GM13977 (cell line): ENCODE results near the gene CCDC12.

Experiments
- DNase-seq: peaks from one replicate; pipeline ENCODE4 v3.0.0; 2012; ENCODE audit warnings: low spot score
- in situ Hi-C: fragments of 300-500 bp; cut with MboI; formaldehyde crosslinking; loops from one replicate; pipeline ENCODE4 v1.12.0; 2022; ENCODE audit warnings: low sequenced_read_pairs, low pct_unique_long_range_greater_than_20kb, mixed read lengths, inconsistent platforms; ENCODE audit not compliant: unreplicated experiment
- TF ChIP-seq, protein P1 (sequence below): IDR thresholded peaks from 2 replicates; pipeline ENCODE4 v1.5.1; 2012; ENCODE audit warnings: mild to moderate bottlenecking, control low read depth; ENCODE audit not compliant: insufficient read depth; ENCODE audit errors: extremely low read depth, missing control alignments

CCDC12 gene

DNA sequence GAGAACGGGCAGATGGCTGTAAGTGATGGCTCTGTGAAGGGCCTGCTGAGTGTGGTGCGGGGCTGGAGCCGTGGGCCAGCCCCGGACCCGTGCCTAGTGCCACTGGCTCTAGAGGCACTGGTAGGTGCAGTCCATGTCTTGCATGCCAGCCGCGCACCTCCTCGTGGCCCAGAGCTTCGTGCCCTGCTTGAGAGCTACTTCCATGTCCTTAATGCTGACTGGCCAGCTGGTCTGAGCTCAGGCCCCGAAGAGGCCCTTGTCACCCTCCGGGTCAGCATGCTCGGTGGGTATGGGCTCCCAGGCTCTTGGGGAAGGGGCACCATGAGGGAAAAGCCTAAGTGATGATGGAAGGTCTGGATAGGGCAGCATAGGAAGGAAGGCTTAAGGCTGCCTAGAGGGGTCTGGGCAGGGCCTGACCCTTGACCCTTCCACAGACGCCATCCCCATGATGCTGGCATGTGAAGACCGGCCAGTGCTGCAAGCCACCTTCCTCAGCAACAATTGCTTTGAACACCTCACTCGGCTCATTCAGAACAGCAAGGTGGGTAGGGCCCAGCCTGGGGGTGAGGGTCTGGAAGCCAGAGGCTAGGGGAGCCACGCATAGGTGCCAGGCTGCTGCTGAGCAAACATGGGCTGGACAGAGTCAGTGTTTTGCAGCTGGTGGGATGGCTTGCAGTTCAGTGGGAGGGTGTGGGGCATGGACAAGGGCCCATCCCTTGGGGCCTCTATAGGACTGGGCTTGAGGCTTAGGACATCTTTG lies 15.0 kb upstream of the CCDC12 start:
- TF ChIP-seq, protein P1, sequence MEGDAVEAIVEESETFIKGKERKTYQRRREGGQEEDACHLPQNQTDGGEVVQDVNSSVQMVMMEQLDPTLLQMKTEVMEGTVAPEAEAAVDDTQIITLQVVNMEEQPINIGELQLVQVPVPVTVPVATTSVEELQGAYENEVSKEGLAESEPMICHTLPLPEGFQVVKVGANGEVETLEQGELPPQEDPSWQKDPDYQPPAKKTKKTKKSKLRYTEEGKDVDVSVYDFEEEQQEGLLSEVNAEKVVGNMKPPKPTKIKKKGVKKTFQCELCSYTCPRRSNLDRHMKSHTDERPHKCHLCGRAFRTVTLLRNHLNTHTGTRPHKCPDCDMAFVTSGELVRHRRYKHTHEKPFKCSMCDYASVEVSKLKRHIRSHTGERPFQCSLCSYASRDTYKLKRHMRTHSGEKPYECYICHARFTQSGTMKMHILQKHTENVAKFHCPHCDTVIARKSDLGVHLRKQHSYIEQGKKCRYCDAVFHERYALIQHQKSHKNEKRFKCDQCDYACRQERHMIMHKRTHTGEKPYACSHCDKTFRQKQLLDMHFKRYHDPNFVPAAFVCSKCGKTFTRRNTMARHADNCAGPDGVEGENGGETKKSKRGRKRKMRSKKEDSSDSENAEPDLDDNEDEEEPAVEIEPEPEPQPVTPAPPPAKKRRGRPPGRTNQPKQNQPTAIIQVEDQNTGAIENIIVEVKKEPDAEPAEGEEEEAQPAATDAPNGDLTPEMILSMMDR = no peak
- no peak for DNase-seq
- in situ Hi-C loops = no loop called here

DNA sequence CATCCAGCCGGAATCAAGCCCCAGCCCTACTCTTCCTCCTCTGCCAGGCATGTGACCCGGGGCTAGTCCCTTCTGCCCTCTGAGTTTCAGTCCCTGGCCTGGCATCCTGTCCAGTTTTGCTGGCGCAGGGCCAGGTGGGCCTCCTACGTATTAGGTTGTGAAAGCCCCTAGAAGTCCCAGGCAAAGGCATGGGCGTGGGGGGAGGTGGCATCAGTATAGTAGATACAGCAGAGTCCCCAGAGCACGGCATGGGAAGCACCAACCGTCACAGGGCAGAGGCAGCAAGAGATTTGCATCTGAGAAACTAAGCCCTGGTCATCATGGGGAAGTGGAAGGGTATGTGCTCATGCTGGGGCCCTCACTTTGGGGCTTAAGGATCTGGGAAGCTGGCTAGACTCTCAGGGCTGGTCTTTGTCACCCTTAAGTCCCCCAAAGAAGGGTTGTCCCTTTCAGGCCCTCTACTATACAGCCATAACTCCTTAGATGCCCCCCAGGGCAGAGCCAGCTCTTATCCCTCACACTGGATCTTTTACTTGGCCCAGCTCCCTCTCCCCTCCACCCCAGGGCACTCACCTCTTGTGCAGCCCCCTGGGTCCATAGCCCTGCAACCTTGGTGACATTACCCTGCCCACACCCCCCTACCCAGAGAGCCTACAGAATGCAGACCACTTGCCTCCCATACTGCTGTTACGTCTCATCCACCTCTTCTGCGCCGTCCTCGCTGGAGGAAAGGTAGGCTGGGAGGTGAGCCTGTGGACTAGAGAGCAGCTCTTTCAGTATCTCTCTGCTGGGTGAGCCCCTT lies 14.2 kb upstream of the CCDC12 start:
- DNase-seq = peak; percentile 73
- TF ChIP-seq, protein P1 = no peak
- in situ Hi-C loops = no loop called here

DNA sequence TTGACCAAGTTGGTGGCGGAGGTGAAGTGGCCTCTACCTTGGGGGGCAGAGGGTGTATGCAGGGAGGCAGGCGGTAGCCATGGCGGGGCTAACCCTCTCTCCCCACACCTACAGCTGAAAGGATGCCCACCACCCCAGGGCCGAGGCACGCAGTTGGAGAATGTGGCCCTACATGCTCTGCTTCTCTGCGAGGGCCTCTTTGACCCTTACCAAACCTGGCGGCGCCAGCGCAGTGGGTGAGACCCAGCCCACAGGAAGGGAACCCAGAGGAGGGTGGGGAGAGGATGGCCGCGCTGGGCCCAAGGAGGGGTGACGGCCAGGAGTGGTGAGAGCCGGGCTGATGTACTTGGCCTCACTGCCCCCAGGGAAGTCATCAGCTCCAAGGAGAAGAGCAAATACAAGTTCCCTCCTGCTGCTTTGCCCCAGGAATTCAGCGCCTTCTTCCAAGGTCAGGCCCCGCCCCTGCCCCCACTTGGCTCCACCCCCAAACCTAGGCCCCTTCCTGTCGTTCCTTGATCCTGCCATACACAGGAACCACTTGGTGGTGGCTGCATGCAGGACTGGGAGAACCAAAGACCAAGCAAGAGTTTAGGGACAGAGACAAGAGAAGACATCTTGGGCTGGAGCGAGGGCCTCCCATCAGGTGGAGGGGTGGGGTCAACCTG lies 12.7 kb upstream of the CCDC12 start:
- DNase-seq = no peak
- TF ChIP-seq, protein P1 = no peak
- in situ Hi-C loops = no loop called here

DNA sequence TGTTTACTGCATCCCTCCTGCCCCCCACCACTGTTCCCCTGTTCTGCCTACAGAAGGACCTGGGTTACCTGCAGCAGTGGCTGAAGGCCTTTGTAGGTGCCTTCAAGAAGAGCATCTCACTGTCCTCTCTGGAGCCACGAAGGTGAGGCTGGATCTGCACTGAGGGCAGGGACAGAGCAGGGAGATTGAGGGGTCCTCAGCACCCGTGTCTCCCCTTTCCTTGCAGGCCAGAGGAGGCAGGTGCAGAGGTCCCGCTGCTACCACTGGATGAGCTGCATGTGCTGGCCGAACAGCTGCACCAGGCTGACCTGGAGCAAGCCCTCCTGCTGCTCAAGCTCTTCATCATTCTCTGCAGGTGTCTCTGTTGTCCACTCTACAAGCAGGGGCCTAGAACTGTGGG lies 12.1 kb upstream of the CCDC12 start:
- in situ Hi-C loops = no loop called here
- no peak for DNase-seq
- TF ChIP-seq, protein P1 = no peak

DNA sequence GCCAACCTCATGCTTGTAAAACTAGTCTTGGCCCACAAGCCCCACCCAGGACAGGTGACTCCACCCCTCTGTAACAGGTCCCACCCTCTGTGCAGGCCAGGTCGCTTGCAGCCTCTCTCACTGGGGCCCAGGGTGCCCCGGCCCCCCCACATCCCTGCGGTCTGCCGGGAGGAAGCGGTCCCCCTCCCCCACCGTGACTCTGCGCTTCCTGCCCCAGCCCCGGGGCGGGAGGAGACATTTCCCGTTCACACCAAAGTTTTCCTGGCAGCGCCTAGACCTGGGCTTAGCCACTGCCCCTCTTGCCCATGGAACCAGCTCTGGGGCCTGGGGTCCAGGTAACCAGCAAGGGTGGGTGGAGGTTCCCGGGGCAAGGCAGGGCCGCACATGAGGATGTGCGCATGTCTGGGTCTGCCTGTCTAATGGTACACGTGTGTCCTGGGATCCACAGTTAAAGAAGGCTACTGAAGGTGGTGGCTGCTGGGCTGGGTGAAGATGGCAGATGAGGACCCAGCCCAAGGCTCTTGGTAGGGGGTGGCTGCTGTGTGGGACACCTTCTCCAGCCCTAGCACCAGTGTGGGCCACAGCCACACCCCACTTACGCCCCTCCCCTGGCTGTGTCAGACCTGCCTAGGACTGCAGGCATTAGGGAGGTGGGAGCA lies 11.3 kb upstream of the CCDC12 start:
- in situ Hi-C loops = no loop called here
- peak; percentile 90 for DNase-seq

More for the DNA sequence above, 11.3 kb upstream of the CCDC12 start:
- TF ChIP-seq, protein P1 = no peak
